Stimulated activated CD4-positive, alpha-beta T cell treated with anti-CD3 and anti-CD28 coated beads, Interleukin-4, amount 100 ng/mL, for 48 hours (primary cell): Measurements from ENCODE around the gene RALGPS1.

Source experiments
- DNase-seq, 2 donors: peaks; one replicate each; pipeline ENCODE4 v3.0.0-alpha.2; 2020; ENCODE audit warnings: low read depth in 2 of 2

RALGPS1 gene

GRCh38 chr9:127256324-127256723 is 341.7 kb downstream of the RALGPS1 start:
- no peak for DNase-seq

- no peak for DNase-seq
Measured at GRCh38 chr9:127258606-127259471, 344.3 kb downstream of the RALGPS1 start.

- DNase-seq: no peak
Measured at GRCh38 chr9:127262602-127263001, 348.0 kb downstream of the RALGPS1 start.

GRCh38 chr9:127263237-127263636 is 348.7 kb downstream of the RALGPS1 start:
- DNase-seq: no peak

GRCh38 chr9:127263664-127264063 is 349.1 kb downstream of the RALGPS1 start:
- DNase-seq: no peak

- DNase-seq: no peak
Measured at GRCh38 chr9:127264462-127265219, 350.1 kb downstream of the RALGPS1 start, which contains the start of gene GARNL3. TSS of gene GARNL3 (plus strand) at chr9:127264774. CDS start at chr9:127264878, 104 bp downstream.

- DNase-seq: no peak
Measured at GRCh38 chr9:127267793-127268525, 353.4 kb downstream of the RALGPS1 start.

GRCh38 chr9:127269449-127269848 is 354.9 kb downstream of the RALGPS1 start:
- no peak for DNase-seq
